Mucosa of rectum (tissue), 2 donors: ENCODE results near the gene PARP11.

ENCODE experiments used
- H3K27ac ChIP-seq, 2 donors: one replicate each; pipeline ENCODE4 v1.7.0; 2013; ENCODE audit warnings: inconsistent platforms in 2 of 2, low read depth in 2 of 2, low read length in 2 of 2
- H3K27me3 ChIP-seq, 2 donors: one replicate each; pipeline ENCODE4 v1.7.0; 2013; ENCODE audit warnings: low read length in 2 of 2; ENCODE audit not compliant: control insufficient read depth in 2 of 2, insufficient read depth in 2 of 2
- H3K36me3 ChIP-seq, 2 donors: one replicate each; pipeline ENCODE4 v1.7.0; 2013; ENCODE audit warnings: low read length in 2 of 2; ENCODE audit not compliant: control insufficient read depth in 2 of 2, insufficient read depth in 2 of 2
- H3K4me1 ChIP-seq, 2 donors: one replicate each; pipeline ENCODE4 v1.7.0; 2013; ENCODE audit warnings: low read length in 2 of 2, mild to moderate bottlenecking in 1 of 2; ENCODE audit not compliant: control insufficient read depth in 2 of 2, insufficient read depth in 2 of 2
- H3K4me3 ChIP-seq, 2 donors: one replicate each; pipeline ENCODE4 v1.7.0; 2013; ENCODE audit warnings: low read length in 2 of 2
- H3K9ac ChIP-seq, 2 donors: one replicate each; pipeline ENCODE4 v1.7.0; 2013; ENCODE audit warnings: low read length in 2 of 2, low read depth in 1 of 2, mild to moderate bottlenecking in 1 of 2
- H3K9me3 ChIP-seq, 2 donors: one replicate each; pipeline ENCODE4 v1.7.0; 2013; ENCODE audit warnings: low read length in 2 of 2; ENCODE audit not compliant: control insufficient read depth in 2 of 2
- donor health status: healthy.
- donor health status: Normal muscosa, but diverticular disease.

The PARP11 gene

GRCh38 chr12:3777206-3777809, 95.9 kb downstream of the PARP11 start:
- H3K27ac ChIP-seq, result no peak overlapping the region
- no peaks in the 10 kb centered on the region for H3K36me3 ChIP-seq
- no peak overlapping the region for H3K9ac ChIP-seq

GRCh38 chr12:3775385-3776035, 97.7 kb downstream of the PARP11 start:
- Histone ChIP-seq H3K27ac (no peak overlapping the region), H3K4me1 (no peaks in the 10 kb centered on the region), H3K4me3 (no peak overlapping the region), H3K27me3 (no peaks in the 10 kb centered on the region), H3K9me3 (no peaks in the 10 kb centered on the region), H3K36me3 (no peaks in the 10 kb centered on the region), H3K9ac (no peak overlapping the region)

More at GRCh38 chr12:3777206-3777809, 95.9 kb downstream of the PARP11 start:
- no peaks in the 10 kb centered on the region for H3K4me1 ChIP-seq
- H3K27me3 ChIP-seq, result peaks cover 0 to 2% of the 10 kb centered on the region in 2 donors
- no peaks in the 10 kb centered on the region for H3K9me3 ChIP-seq
- H3K4me3 ChIP-seq, result no peak overlapping the region

- Histone ChIP-seq H3K9ac (no peak overlapping the region), H3K27ac (no peak overlapping the region), H3K9me3 (no peaks in the 10 kb centered on the region), H3K36me3 (no peaks in the 10 kb centered on the region), H3K27me3 (no peaks in the 10 kb centered on the region), H3K4me1 (no peaks in the 10 kb centered on the region), H3K4me3 (no peak overlapping the region)
Measured at GRCh38 chr12:3772380-3772779, 100.8 kb downstream of the PARP11 start.

- Histone ChIP-seq H3K27ac (no peak overlapping the region), H3K9ac (no peak overlapping the region), H3K9me3 (no peaks in the 10 kb centered on the region), H3K36me3 (no peaks in the 10 kb centered on the region), H3K4me1 (no peaks in the 10 kb centered on the region), H3K27me3 (no peaks in the 10 kb centered on the region), H3K4me3 (no peak overlapping the region)
Measured at GRCh38 chr12:3771853-3772252, 101.3 kb downstream of the PARP11 start.

GRCh38 chr12:3770891-3771290, 102.3 kb downstream of the PARP11 start:
- H3K36me3 ChIP-seq, result no peaks in the 10 kb centered on the region
- no peak overlapping the region for H3K9ac ChIP-seq
- no peak overlapping the region for H3K4me3 ChIP-seq
- no peaks in the 10 kb centered on the region for H3K27me3 ChIP-seq
- no peak overlapping the region for H3K27ac ChIP-seq
- H3K4me1 ChIP-seq, result no peaks in the 10 kb centered on the region
- H3K9me3 ChIP-seq, result no peaks in the 10 kb centered on the region

- Histone ChIP-seq H3K36me3 (no peaks in the 10 kb centered on the region), H3K27ac (no peak overlapping the region), H3K9ac (no peak overlapping the region), H3K4me3 (no peak overlapping the region), H3K27me3 (no peaks in the 10 kb centered on the region), H3K9me3 (no peaks in the 10 kb centered on the region), H3K4me1 (no peaks in the 10 kb centered on the region)
Measured at GRCh38 chr12:3768911-3769447, 104.2 kb downstream of the PARP11 start.

GRCh38 chr12:3761116-3761735, 112.0 kb downstream of the PARP11 start:
- Histone ChIP-seq H3K27me3 (no peaks in the 10 kb centered on the region), H3K36me3 (no peaks in the 10 kb centered on the region), H3K4me1 (peaks cover 4 to 13% of the 10 kb centered on the region in 2 donors), H3K9ac (no peak overlapping the region), H3K9me3 (no peaks in the 10 kb centered on the region), H3K4me3 (no peak overlapping the region), H3K27ac (no peak overlapping the region)

- no peak overlapping the region for H3K4me3 ChIP-seq
- H3K27me3 ChIP-seq, result no peaks in the 10 kb centered on the region
- H3K9ac ChIP-seq, result no peak overlapping the region
- peaks cover 4 to 14% of the 10 kb centered on the region in 2 donors for H3K4me1 ChIP-seq
- H3K36me3 ChIP-seq, result no peaks in the 10 kb centered on the region
- no peak overlapping the region for H3K27ac ChIP-seq
- no peaks in the 10 kb centered on the region for H3K9me3 ChIP-seq
Measured at GRCh38 chr12:3759878-3760277, 113.3 kb downstream of the PARP11 start.
